HG03439 (cell line): ENCODE data around the gene CAST.

ENCODE experiments used
- ATAC-seq: cut with Tn5 transposase; IDR thresholded peaks from one replicate; pipeline ENCODE4 v1.9.1; 2021; ENCODE audit warnings: mild to moderate bottlenecking, moderate library complexity; ENCODE audit not compliant: unreplicated experiment

CAST gene

GRCh38 chr5:96706433-96707111 lies 44.4 kb downstream of the CAST start:
- no peak for ATAC-seq

GRCh38 chr5:96708600-96708999 lies 46.4 kb downstream of the CAST start:
- ATAC-seq: no peak

GRCh38 chr5:96709152-96709821 lies 47.1 kb downstream of the CAST start:
- no peak for ATAC-seq

GRCh38 chr5:96712100-96712746 lies 50.0 kb downstream of the CAST start:
- no peak for ATAC-seq

- no peak for ATAC-seq
Measured at GRCh38 chr5:96714450-96714849, 52.3 kb downstream of the CAST start.

GRCh38 chr5:96714951-96715451 lies 52.8 kb downstream of the CAST start:
- no peak for ATAC-seq

GRCh38 chr5:96716007-96716406 lies 53.8 kb downstream of the CAST start:
- no peak for ATAC-seq

- ATAC-seq: no peak
Measured at GRCh38 chr5:96716716-96717115, 54.5 kb downstream of the CAST start.

- no peak for ATAC-seq
Measured at GRCh38 chr5:96717874-96718273, 55.7 kb downstream of the CAST start.

- ATAC-seq: no peak
Measured at GRCh38 chr5:96718635-96719077, 56.5 kb downstream of the CAST start.

GRCh38 chr5:96720408-96720807 lies 58.2 kb downstream of the CAST start:
- ATAC-seq: no peak

- no peak for ATAC-seq
Measured at GRCh38 chr5:96721351-96721977, 59.3 kb downstream of the CAST start.

- no peak for ATAC-seq
Measured at GRCh38 chr5:96725257-96725656, 63.1 kb downstream of the CAST start.

- no peak for ATAC-seq
Measured at GRCh38 chr5:96726802-96727201, 64.6 kb downstream of the CAST start.

- ATAC-seq: no peak
Measured at GRCh38 chr5:96729156-96729555, 67.0 kb downstream of the CAST start.

GRCh38 chr5:96730586-96730985 lies 68.4 kb downstream of the CAST start:
- ATAC-seq: no peak

- ATAC-seq: no peak
Measured at GRCh38 chr5:96733771-96734500, 71.8 kb downstream of the CAST start.

- ATAC-seq: no peak
Measured at GRCh38 chr5:96734871-96735325, 72.7 kb downstream of the CAST start.

GRCh38 chr5:96736937-96737336 lies 74.8 kb downstream of the CAST start:
- no peak for ATAC-seq

GRCh38 chr5:96741106-96741505 lies 78.9 kb downstream of the CAST start:
- ATAC-seq: no peak

- ATAC-seq: no peak
Measured at GRCh38 chr5:96741891-96742309, 79.7 kb downstream of the CAST start.
